ENCODE results near the gene ANGPTL2. TPM values are rescaled to one million over a fixed set of nuclear protein-coding genes. Genes with fewer than 3 reads are reported as not detected.

The ANGPTL2 gene
- total RNA-seq, 1 donor from 2014 or later = 34.8 TPM

- Mint-ChIP-seq H3K4me1 (ENCODE audit: unreplicated experiment) (peaks cover 53% of the 10 kb centered on the region), H3K36me3 (ENCODE audit: unreplicated experiment) (no peaks in the 10 kb centered on the region), H3K9me3 (ENCODE audit: unreplicated experiment) (no peaks in the 10 kb centered on the region), H3K27ac (ENCODE audit: unreplicated experiment) (no peak overlapping the region), H3K27me3 (ENCODE audit: unreplicated experiment) (no peaks in the 10 kb centered on the region), H3K4me3 (ENCODE audit: unreplicated experiment) (no peak overlapping the region)
- TF ChIP-seq, protein P1, sequence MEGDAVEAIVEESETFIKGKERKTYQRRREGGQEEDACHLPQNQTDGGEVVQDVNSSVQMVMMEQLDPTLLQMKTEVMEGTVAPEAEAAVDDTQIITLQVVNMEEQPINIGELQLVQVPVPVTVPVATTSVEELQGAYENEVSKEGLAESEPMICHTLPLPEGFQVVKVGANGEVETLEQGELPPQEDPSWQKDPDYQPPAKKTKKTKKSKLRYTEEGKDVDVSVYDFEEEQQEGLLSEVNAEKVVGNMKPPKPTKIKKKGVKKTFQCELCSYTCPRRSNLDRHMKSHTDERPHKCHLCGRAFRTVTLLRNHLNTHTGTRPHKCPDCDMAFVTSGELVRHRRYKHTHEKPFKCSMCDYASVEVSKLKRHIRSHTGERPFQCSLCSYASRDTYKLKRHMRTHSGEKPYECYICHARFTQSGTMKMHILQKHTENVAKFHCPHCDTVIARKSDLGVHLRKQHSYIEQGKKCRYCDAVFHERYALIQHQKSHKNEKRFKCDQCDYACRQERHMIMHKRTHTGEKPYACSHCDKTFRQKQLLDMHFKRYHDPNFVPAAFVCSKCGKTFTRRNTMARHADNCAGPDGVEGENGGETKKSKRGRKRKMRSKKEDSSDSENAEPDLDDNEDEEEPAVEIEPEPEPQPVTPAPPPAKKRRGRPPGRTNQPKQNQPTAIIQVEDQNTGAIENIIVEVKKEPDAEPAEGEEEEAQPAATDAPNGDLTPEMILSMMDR (IDR thresholded peaks at IDR 0.05) = no peak
- DNase-seq (ENCODE audit: extremely low spot score, unreplicated experiment) = peak; percentile 59
Observed at GRCh38 chr9:127136081-127136879, 13.8 kb upstream of the ANGPTL2 start.

DNA sequence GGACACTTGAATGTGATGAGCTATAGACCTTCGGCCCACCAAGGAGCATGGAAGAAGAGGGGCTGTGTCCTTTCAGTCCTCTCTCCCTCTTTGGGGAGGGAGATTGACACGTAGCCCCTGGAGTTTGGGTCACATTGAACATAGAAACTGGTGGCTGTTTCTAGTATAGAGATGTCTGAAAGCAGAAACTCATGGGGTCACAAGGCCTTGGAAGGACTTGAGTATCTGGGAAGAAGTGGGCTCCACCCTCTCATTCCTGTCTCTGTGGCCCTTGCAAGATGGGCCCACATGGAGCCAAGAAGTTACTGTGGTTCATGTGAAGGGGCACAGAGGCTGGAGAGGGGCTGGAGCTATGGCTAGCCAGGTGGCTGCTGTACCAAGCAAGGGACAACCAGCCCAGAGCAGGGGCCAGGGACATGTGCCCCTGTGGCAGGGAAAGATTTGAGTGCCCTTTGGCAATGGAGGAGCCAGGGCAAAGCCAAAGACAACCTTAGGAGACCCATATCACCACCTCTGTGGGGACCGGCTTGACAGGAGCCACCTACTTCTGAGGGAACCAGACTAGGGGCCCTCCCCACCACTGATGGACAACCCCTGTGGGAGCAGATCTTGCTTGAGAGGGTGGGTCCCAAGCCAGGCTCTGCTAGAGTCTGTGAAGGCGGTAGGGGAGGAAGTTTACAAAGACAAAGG lies 12.8 kb upstream of the ANGPTL2 start:
- Mint-ChIP-seq H3K27ac (ENCODE audit: unreplicated experiment) (peak overlapping the region; percentile 95), H3K4me1 (ENCODE audit: unreplicated experiment) (peaks cover 51% of the 10 kb centered on the region), H3K9me3 (ENCODE audit: unreplicated experiment) (no peaks in the 10 kb centered on the region), H3K4me3 (ENCODE audit: unreplicated experiment) (no peak overlapping the region), H3K36me3 (ENCODE audit: unreplicated experiment) (no peaks in the 10 kb centered on the region), H3K27me3 (ENCODE audit: unreplicated experiment) (no peaks in the 10 kb centered on the region)
- TF ChIP-seq, protein P1 (IDR thresholded peaks at IDR 0.05) = no peak
- peak; percentile 76 for DNase-seq (ENCODE audit: extremely low spot score, unreplicated experiment)

DNA sequence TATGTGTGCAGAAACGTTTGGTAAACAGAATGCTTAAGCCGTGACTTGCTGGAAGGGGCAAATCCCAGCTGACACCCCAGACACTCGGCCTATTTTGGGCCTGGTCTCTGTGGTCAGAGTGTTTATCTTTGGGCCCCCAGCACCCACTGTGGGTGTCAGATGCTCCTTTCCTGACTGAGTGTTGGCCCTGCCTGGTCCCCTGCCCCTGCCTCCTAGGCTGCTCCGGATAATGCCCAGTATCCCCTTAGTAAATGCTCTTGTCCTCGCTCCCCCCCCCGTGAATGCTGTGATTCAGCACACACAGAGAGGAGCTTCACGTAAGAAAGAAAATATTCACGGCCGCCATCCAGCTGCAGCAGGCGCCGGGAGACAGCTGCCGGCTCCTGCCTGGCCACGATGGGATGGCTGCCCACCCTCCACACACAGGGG lies 11.3 kb upstream of the ANGPTL2 start:
- Mint-ChIP-seq H3K4me1 (ENCODE audit: unreplicated experiment) (peaks cover 51% of the 10 kb centered on the region), H3K36me3 (ENCODE audit: unreplicated experiment) (no peaks in the 10 kb centered on the region), H3K4me3 (ENCODE audit: unreplicated experiment) (peak overlapping the region; percentile 4), H3K27me3 (ENCODE audit: unreplicated experiment) (no peaks in the 10 kb centered on the region), H3K9me3 (ENCODE audit: unreplicated experiment) (no peaks in the 10 kb centered on the region), H3K27ac (ENCODE audit: unreplicated experiment) (peak overlapping the region; percentile 95)
- DNase-seq (ENCODE audit: extremely low spot score, unreplicated experiment) = peak; percentile 82
- TF ChIP-seq, protein P1 (IDR thresholded peaks at IDR 0.05) = no peak

- Mint-ChIP-seq H3K27ac (ENCODE audit: unreplicated experiment) (peak overlapping the region; percentile 95), H3K4me1 (ENCODE audit: unreplicated experiment) (peaks cover 50% of the 10 kb centered on the region)
- DNase-seq (ENCODE audit: extremely low spot score, unreplicated experiment) = peak; percentile 83
Observed at GRCh38 chr9:127132921-127133647, 10.6 kb upstream of the ANGPTL2 start.

More at GRCh38 chr9:127132921-127133647, 10.6 kb upstream of the ANGPTL2 start:
- H3K36me3 Mint-ChIP-seq (ENCODE audit: unreplicated experiment) = no peaks in the 10 kb centered on the region
- no peaks in the 10 kb centered on the region for H3K27me3 Mint-ChIP-seq (ENCODE audit: unreplicated experiment)
- no peak overlapping the region for H3K4me3 Mint-ChIP-seq (ENCODE audit: unreplicated experiment)
- no peaks in the 10 kb centered on the region for H3K9me3 Mint-ChIP-seq (ENCODE audit: unreplicated experiment)
- TF ChIP-seq, protein P1 (IDR thresholded peaks at IDR 0.05) = no peak
